Activated effector memory CD4-positive, alpha-beta T cell treated with Interleukin-2 at 50 U/mL for 16 hours (primary cell): ENCODE results near the gene IFT43.

Experiments used
- DNase-seq: peaks from one replicate; pipeline ENCODE4 v3.0.0-alpha.2; 2020

Gene IFT43

GRCh38 chr14:76019676-76020075 is 34.1 kb downstream of the IFT43 start:
- DNase-seq, result no peak

- DNase-seq, result no peak
Measured at GRCh38 chr14:76022991-76023390, 37.4 kb downstream of the IFT43 start.

DNA sequence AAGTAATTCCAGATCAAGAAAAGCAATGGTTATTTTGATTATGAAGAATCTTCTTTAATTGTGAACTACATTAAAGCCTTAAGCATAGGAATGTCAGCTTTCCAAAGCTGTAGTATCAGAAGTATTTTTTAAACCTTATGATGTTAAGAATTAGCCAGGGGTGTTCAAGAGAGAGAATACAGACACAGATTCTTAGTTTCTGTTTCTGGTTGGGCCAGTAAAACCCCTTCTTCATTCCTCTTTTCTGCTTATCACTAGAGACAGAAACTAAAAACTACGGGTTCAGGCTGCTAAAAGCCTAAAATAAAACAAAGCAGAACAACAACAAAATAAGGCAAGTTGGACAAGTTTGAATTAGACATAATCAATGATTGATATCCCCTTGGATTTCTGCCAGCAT is 38.2 kb downstream of the IFT43 start:
- DNase-seq, result no peak

DNA sequence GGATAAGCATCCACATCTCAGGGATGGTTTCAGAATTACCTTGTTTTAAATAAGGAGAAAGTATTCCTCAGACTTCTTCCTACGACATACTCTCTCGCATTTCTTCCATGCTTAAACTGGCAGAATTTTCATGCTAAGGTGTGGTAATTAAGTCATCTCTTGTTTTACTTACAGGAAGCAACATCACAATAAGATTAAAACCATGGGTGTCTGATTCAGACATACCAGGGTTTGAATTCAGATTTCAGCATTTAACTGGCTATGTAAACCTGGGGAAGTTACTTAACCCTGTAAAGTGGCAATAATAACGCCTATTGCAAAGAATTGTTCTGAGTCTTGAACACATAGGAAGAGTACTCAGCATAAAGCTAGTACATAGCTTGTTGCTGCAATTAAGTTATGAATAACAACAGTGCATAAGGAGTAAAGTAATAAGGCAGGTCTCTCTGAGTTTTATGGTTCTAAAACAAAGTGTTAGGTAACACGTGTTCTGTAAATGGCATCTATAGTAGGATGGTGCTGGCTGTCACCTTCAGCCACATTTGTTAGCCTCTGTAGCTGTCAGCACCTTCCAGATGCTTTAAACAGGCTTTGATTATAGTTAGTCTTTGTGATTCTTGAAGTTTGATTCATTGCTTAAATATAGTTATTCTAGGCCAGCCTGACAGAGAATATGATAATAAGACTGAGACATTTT is 38.8 kb downstream of the IFT43 start:
- DNase-seq, result no peak

DNA sequence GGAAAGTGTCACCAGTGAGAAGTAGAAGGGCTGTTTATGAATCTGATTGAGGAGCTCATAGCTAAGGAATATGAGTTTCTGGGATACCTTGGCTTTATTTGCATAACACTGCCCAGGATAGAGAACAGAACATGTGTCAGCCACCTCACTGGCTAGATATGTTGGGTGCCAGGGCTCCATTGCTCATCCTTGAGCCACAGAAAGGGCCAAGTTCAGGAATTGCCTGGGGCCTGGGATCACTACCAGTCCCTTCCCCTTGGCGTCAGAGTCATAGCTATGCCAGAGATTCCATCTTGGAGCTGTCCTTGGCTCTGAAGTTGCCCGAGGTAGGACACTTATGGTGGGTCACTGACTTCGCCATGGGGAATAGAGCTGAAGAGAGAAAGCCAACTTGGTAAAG is 49.0 kb downstream of the IFT43 start:
- no peak for DNase-seq

DNA sequence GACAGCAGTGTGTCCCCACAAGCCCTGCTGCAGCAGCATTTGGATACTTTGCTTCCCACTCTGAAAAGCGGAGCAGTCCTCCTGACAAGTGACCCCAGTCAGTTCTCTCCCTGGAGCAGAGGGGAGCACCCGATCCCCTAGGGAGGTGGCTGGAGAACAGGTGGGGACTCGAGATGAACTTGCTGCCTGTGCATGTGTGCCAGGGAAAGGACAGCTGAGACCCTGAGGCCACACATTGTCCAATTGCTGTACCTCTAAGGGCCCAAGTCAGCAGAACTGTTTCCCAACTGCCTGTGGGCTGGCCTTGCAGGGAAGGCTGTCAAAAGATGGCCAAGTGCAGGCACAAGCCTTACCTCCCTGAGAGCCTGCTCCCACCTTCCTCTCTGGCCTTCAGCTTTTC is 55.1 kb downstream of the IFT43 start:
- no peak for DNase-seq

GRCh38 chr14:76045773-76046172 is 60.2 kb downstream of the IFT43 start:
- DNase-seq, result no peak

DNA sequence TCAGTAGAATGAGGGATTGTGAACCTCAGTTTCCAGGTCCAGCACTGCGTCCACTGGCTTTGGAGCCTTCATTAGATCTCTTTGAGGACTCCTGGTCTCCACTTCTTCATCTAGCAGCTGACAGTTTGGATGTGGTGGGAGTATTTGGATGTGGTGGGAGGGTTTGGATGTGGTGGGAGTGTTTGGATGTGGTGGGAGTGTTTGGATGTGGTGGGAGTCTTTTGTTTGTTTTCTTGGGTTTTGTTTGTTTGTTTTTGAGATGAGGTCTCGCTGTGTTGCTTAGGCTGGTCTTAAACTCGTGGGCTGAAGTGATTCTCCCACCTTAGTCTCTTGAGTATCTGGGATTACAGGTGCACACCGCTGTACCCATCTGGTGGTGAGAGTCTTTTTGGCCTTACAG is 64.7 kb downstream of the IFT43 start:
- DNase-seq, result no peak

DNA sequence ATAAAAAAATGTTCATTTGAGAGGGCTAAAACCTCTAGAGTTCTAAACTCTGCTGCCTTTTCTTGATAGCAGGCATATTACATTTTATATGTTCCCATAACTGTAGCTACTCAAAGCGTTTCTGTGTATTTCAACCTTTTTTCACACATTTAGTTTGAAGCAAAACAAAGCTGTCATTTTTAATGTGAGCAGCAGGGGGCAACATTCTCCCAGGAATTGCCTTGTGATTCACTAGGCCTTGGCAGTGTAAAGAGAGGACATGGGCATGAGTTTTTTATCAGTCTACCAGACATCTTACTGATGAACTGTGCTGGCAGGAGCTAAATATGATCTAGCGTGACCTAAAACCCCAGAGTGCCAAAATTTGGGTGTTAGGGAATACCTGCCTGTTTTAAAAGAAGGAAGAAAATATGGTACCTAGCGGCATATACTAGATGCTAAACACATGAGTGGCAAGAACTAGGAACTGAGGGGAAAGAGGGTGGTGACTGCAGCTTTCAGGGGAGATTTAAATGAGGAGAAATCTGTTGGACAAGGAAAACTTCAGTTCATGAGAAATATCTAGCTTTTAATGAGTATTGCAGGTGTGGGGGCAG is 65.3 kb downstream of the IFT43 start:
- peak; percentile 8 for DNase-seq

- no peak for DNase-seq
Measured at GRCh38 chr14:76051717-76052465, 66.3 kb downstream of the IFT43 start.

GRCh38 chr14:76053572-76054355 is 68.2 kb downstream of the IFT43 start:
- DNase-seq, result no peak

DNA sequence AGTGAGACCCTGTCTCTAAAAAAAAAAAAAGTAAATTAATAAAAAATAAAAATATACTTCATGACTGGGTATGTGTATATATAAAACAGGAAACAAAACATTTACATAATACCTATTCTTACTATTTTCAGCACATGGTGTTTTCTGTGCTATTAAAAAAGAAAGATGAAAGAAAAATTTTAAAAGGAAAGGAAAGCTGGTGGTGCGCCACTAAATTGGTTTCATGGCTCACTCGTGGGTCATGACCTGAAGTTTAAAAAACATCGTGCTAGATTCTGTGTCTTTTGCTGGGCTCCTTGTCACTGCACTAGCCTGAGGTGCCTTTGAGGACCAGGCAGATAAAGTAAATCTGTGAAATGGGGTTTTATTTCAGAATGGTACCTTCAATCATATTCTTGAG is 69.8 kb downstream of the IFT43 start:
- DNase-seq, result no peak

DNA sequence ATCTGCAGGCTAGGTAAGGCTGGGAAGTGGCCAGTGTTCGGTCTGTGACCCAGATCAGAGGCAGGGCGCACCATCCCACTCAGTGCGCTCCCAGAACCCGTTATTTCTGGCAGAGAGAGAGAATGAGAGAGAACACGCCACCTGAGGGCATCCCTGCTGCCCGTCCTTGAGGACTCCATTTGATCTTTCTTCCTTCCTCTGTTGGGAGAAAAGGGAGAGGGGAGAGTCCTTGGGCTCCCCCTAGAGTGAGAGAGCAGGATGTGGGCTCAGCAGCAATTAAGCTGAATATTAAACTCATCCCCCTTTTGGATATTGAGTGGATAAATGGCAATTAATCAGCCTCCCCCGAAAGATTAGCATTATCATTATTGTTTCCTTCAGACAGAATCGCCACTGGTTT is 70.6 kb downstream of the IFT43 start:
- no peak for DNase-seq

- DNase-seq, result no peak
Measured at GRCh38 chr14:76057914-76058313, 72.4 kb downstream of the IFT43 start.

GRCh38 chr14:76063327-76063726 is 77.8 kb downstream of the IFT43 start:
- no peak for DNase-seq

DNA sequence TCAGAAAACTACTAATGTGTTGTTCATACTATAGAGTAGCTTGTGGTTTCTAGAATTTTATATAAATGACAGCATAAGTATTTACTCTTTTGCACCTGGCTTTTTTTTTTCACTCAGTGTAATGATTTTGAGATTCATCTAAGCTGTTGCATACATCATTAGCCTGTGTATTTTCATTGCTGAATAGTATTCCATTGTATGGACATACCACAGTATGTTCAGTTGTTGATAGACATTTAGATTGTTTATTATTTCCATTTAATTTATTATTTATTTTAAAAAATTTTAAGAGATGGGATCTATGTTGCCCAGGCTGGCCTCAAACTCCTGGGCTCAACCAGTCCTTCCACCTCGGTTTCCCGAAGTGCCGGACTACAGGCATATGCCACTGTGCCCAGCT is 80.0 kb downstream of the IFT43 start:
- DNase-seq, result no peak

- no peak for DNase-seq
Measured at GRCh38 chr14:76067536-76067935, 82.0 kb downstream of the IFT43 start.

GRCh38 chr14:76073717-76074116 is 88.2 kb downstream of the IFT43 start:
- DNase-seq, result no peak

DNA sequence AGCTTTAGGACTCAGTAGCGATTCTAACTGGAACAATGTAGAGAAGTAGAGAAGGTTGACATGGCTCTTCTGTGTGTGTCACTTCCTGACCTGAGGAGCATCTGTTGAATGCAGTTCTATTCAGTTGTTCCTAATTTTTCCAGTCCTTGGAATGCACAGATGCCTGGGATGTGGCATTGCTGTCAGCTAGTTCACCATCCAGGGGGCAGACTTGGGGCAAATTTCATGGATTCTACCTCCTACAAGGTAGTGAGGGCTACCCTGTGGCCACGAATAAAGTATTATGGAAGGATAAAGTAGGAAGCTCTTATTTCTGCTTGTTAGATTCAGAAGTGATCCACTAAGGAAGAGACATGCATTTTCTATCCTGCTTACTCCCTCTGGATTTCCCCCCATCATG is 91.8 kb downstream of the IFT43 start:
- DNase-seq, result no peak

- DNase-seq, result no peak
Measured at GRCh38 chr14:76078501-76078900, 92.9 kb downstream of the IFT43 start.

DNA sequence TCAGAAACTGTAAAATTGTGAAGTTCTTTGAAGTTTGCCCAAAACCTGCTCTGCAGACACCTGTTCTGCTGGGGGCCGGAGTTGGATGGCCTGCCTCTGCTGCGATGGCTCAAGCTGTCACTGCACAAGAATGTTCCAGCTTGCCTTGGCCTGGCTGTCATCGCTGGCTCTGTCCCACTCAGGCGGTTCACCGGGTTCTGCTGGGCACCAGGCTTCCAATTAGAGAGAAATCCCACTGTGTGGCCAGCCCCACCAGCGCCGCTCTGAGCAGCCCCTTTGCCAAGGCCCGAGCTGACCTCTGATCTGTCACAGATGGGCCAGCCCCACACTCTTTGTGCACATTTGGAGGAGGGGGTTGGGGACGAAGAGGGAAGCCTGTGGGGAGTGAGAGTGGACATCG is 94.5 kb downstream of the IFT43 start:
- no peak for DNase-seq

GRCh38 chr14:76080471-76080870 is 94.9 kb downstream of the IFT43 start:
- DNase-seq, result no peak

- DNase-seq, result no peak
Measured at GRCh38 chr14:76081642-76082041, 96.1 kb downstream of the IFT43 start.
